GM23338 (cell line): ENCODE measurements around the gene ITGB6.

Experiments
- CREB1 ChIP-seq: fragments of 250-450 bp; sonication (Bioruptor Pico); IDR thresholded peaks from 2 replicates; pipeline ENCODE4 v1.5.0; 2020; ENCODE audit warnings: low read depth, mild to moderate bottlenecking, moderate library complexity
- CTCF ChIP-seq, 2 experiments: fragments of 200-600 bp in 1 of 2; sonication (generic) in 1 of 2; conservative IDR thresholded peaks; 2 replicates each; pipeline versions ENCODE4 v1.5.1 to v1.6.1; 2016 to 2017; ENCODE audit warnings: antibody characterized with exemption in 2 of 2, low read depth in 2 of 2, mild to moderate bottlenecking in 2 of 2, moderate library complexity in 1 of 2
- EZH2phosphoT487 ChIP-seq: fragments of 200-600 bp; sonication (generic); IDR thresholded peaks from one replicate; pipeline ENCODE4 v1.8.1; 2018; ENCODE audit warnings: antibody characterized with exemption; ENCODE audit not compliant: unreplicated experiment
- POLR2AphosphoS5 ChIP-seq: IDR thresholded peaks from 2 replicates; pipeline ENCODE4 v1.6.1; 2016; ENCODE audit warnings: antibody characterized with exemption, low read depth
- REST ChIP-seq: IDR thresholded peaks from one replicate; pipeline ENCODE4 v1.6.1; 2018; ENCODE audit warnings: antibody characterized with exemption; ENCODE audit not compliant: unreplicated experiment

- TF ChIP-seq CREB1 (CRISPR knock-in tag) (no peak), CTCF (conservative IDR thresholded peaks at IDR 0.05; ENCODE audit: low read depth in 2 of 2) (no peak), EZH2phosphoT487 (no peak), REST (no peak), POLR2AphosphoS5 (no peak)
These were observed 94.7 kb downstream of the ITGB6 start for GRCh38 chr2:160105366-160105765.
